GM10847 (cell line): ENCODE results near the gene ERGIC2.

Experiments used
- POLR2A ChIP-seq: IDR thresholded peaks from 2 replicates; pipeline ENCODE4 v1.6.1; 2011; ENCODE audit not compliant: insufficient read length; ENCODE audit errors: extremely low read depth

Gene ERGIC2, protein sequence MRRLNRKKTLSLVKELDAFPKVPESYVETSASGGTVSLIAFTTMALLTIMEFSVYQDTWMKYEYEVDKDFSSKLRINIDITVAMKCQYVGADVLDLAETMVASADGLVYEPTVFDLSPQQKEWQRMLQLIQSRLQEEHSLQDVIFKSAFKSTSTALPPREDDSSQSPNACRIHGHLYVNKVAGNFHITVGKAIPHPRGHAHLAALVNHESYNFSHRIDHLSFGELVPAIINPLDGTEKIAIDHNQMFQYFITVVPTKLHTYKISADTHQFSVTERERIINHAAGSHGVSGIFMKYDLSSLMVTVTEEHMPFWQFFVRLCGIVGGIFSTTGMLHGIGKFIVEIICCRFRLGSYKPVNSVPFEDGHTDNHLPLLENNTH

DNA sequence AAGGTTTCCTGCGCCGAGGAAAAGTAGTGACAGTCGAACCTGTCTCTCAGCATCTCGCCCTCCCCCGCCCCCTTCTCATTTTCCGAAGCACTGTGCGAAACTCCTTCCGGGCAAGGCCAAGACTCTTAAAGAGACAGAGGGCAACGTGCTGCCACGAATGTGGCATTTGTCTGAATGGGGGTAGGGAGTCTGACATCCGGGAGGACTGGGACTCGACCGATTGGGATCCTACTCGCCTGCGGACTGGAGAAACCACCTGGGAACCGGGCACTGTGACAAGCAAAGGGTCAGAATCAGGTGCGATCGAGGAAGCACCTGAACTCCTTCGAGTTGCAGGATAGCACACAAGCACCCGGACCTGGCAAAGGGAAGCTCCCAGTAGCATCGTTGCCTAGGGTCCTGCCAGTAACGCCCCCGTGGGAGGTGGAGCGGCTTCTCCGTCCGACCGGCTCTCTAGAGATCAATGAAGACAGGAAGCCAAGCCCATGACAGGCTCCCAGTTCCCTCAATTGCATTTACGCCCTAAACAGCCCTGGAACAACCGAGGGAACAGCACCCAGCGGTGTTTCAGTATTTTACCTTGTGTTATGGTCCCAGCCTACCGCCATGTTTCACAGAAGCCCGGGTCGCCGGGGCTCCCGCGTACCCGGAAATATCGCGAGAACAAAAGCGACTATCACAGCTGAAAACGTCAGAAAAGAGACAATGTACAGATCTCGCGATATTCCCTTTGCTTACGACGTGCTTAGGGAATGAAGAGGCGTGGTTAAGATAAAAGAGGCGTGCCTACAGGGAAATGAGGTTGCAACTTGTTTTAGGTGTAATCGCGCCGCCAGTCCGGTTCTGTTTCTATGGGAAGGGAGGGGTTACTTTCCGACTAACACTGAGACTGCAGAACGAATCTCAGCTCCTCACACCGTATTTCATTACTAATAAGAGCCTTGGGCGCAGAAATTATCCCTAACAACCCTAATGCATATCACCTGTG, at the start of gene ERGIC2:
Gene ERGIC2 (minus strand): TSS at position 637 of the 988 bp plus-strand sequence. CDS start 9,539 bp downstream, outside the sequence.
- TF ChIP-seq POLR2A: peak; percentile 49

DNA sequence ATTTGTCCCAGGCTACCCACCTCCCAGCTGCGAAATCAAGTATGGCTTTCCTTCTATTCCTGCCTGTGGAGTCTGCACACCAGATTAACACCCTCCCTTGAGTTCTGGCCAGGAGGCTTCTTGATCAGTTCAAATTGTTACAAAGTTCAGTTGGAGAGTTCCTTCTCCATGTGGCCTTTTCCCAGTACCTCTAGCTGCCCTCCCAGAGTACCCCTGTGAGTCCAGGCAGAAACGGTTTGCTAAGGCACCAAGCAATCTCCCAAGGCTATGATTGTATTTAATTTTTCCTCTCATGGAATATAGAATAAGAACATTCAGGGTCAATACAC, 49.7 kb upstream of the ERGIC2 start:
- no peak for TF ChIP-seq POLR2A

DNA sequence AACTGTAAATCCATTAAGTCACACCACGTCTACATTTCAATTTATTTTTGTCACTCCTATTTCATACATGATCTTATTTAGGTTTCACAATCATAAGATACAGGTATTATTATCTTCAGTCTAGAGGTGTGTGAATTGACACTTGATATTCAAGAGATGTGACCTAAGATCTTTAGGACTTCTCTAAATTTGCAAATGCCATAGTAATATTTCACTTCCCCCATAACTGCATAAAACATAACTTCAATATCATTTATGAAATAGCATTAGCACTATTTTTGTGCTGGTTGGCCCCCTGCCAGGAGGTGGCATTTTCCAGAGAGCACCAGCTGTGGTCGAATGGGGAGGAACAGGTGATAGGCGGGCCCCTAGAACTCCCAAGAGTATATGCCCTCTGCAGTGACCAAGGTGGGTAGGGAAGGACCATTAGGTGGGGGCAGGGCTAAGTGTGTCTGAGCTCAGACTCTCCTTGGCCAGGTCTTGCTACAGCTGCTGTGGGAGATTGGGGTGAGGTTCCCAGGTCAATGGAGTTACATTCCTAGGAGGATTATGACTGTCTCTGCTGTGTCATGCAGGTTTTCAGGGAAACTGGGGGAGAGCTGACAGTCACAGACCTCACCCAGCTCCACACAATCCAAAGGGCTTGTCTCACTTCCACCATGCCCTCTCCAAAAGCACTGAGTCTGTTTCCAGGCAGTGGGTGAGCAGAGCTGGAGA, 49.2 kb upstream of the ERGIC2 start:
- TF ChIP-seq POLR2A: no peak

DNA sequence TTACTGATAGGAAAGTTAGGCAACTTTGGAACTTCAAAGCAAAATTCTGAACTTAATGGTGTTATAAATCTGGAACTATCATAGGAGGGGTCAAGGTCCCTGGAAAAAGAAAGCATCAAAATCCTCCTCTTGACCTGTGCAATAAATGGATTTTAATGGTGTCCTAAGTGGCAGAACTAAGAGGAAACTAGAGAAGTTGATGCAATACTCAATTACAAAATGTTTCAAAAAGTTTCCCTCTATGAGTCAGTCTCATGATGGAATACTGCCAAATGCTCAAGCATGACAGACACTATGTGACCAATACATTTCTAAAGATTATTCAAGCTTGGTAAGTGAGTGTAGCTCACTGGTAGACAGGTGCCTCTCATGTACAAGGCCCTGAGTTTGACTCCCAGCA, 47.7 kb upstream of the ERGIC2 start:
- no peak for TF ChIP-seq POLR2A

DNA sequence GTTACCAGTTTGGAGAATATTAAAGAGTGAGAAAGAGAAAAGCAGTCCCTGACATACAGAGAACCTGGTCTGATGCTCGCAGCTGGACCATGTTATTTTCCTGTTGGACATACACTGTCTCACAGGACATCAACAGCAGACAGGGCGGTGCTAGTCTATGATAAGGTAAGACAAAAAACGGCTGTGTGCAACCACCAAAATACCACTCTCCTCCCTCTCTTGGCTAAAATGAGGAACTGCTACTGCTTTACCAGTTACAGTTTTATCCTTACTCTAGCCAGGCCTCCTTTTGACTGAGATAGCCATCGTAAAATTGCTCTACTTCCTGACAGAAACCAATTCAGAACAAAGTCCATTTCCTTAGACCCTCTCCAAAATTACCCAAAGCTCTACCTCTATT, 47.0 kb upstream of the ERGIC2 start:
- no peak for TF ChIP-seq POLR2A

DNA sequence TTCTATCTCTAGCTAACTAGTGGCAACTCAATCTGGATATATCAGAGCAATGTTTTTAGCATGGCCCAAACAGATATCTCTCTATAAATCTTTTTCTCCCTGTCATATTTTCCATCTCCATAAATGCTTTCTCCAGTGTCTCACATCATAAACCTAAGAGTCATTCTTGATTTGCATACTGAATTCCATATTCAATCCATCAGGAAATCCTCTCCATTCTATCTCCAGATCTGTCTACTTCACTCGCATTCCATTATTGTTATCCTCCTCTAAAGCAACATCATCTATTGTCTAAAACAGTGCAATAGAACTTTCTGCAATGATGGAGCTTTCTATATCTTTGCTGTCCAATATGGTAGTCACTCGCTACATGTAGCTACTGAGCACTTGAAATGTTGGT, 45.5 kb upstream of the ERGIC2 start:
- no peak for TF ChIP-seq POLR2A

DNA sequence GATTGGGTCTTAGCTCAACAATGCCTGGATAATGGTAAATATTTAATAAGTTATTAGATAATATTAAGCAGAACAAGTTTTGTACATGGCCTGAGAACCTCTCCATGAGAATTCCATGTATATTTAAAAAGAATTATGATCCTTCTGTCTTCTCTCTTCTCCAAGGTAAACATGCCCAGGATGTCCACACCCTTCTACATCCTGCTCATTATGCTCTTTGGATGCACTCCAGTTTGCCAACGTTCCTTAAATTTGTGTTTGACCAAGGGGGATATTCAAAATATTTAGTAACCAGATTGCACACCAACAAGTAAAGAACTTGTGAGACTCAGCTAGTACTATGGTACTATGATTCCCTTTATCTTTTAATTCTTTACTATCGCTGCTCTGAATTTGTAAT, 44.8 kb upstream of the ERGIC2 start:
- no peak for TF ChIP-seq POLR2A

DNA sequence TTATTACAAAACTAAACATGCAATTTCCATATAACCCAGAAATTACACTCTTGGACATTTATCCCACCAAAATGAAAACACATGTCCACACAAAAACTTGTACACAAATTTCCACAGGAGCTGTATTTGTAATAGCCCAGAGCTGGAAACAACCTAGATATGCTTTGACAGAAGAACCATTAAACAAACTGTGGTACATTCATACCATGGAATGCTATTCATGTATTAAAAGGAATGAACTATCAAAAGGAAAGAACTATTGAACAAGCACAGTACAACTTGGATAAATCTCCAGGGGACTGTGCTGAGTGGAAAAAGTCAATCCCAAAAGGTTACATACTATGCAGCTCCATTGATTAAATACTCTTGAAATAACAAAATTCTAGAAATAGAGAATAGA, 35.8 kb upstream of the ERGIC2 start:
- no peak for TF ChIP-seq POLR2A

DNA sequence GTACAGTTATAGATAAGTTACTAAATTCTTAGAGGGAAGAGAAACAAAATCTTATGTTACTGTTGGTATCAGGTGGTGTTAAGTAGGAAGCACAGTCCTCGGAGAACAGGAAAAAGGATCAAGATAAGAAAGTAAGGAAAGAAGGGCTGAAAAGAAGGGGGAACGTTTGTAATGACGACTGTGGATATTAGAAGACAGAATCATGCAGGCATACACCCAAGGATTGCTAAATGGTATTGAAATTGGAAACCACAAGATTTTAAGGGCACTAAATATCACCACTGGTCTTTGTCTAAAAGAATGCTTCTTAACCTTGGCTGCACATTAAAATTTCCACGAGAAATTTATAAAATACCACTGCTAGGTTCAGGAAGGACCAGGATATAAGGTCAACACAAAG, 34.1 kb upstream of the ERGIC2 start:
- TF ChIP-seq POLR2A: no peak

DNA sequence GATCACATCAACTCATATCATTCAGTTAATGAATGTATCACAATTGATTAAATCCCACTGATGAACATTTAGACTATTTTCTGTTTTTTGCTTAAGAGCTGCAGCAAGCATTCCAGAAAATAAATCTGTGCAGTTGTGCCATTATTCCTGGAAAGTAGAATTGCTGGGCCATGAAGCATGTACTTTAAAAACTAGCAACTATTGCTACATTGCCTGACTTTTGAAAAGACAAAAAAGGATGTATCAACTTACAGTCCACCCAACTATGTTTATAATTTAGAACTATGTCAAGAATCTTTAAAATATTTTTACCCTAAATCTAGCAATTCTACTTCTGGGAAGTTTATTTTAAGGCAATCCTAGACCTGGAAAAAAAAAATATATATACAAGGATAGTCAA, 33.4 kb upstream of the ERGIC2 start:
- TF ChIP-seq POLR2A: no peak

DNA sequence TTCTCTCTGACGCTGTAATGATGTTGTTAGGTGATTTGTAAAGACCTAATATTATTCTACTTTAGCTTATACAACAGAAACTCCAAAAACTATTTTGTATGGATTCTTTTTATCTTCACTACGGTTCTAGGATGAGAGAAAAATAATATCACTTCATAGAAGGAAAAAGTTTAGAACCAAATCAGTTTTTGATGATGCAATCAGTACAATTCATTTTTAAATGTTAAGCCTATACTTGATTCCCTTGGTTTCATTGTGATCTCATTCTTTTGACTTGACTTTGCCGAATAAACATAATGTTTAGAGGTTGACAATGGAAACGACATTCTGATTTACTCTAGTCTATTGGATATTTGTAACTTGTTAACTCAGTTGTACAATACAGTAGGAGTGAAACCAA, 24.6 kb upstream of the ERGIC2 start:
- no peak for TF ChIP-seq POLR2A

DNA sequence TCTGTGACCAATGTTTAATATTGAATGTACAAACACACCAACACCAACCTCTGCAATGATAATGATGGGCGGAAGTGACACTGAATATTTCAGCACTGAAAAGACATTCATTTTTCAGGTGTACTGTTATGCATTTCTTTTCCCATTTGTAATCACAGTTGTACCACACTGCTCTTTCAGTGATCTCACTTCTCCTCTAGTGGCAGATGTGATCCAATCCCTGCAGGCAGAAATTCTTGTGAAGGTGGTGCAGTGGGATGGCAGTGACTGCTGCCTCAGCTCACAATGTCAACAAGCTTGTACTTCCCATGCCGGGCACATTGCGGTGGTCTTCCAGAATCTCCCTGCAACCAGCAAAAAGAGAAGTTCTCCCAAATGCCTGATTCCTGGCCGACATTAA, 23.0 kb upstream of the ERGIC2 start:
- TF ChIP-seq POLR2A: no peak

DNA sequence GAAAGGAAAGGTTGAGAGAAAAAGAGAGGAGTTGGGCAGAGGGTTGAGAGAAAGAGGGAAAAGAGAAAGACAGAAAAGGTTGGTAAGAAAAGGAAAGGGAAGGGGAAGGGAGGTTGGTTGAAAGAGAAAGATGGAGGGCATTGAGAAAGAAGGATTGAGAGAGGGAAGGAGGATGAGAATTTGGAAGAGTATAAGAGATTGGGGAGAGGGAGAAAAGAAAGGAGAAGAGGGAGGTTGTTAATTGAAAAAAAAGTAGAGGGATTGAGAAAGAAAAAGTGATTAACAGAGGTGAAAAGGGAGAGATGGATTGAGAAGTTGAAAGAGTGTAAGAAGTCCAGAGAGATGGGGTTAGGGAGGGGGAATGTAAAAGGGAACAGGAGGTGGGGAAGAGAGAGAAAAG, 21.5 kb upstream of the ERGIC2 start:
- no peak for TF ChIP-seq POLR2A

DNA sequence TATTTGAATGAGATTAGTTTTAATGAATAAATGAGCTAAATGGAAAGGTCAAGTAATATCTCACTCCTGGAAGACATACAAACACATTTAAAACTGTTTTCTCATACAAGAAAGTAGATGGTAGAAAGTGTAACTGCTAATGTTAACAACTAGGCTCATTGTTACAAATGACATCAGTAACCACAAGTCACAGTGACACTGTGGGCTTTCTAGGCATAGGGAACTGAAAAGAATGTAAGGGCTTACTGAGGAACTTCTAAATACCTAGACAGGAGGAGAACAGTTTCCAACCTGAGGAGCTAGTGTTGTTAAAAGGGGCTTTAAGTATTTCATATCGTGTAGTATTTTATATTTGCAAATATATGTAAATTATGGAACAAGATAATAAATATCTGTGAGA, 17.5 kb upstream of the ERGIC2 start:
- no peak for TF ChIP-seq POLR2A

DNA sequence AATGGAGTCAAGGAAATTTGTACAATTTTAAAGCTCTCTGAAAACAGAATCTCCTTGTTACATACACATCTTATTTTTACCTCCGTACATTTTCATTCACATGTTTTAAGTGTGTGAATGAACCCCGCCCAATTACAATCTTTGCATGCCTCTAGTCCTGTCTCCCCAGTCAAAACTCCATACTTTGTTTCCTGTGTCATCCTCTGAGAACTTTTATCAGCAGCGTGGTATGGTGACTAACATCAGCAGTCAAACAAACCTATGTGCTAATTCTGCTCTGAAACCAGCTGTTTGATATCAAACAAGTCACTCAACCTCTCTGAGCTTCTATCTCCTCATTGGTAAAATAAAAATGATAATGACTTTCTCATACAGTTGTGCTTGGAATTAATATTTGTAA, 15.8 kb upstream of the ERGIC2 start:
- no peak for TF ChIP-seq POLR2A

DNA sequence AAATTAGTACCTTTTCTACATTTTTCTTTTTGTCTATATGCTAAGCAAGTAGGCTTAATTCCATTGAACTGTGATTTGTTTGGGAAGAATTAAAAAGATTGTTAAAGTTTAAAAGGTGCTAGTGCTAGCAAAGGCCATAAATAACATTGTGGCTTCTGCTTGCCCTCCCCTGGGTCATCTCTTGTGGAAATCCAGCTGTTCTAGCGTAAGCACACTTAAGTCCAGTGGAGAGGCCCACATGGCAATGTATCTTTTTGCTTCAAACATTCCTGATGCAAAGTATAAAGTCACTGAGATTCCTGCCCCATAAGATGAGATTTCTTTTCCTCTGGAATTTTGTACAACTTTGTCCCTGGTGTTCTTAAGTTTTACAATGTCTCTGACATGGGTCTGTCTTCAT, 14.4 kb upstream of the ERGIC2 start:
- no peak for TF ChIP-seq POLR2A
